ENCODE measurements around the gene TNPO1.
A peak's percentile ranks its signal among the peaks of the same experiment; 100 is the strongest.

DNA sequence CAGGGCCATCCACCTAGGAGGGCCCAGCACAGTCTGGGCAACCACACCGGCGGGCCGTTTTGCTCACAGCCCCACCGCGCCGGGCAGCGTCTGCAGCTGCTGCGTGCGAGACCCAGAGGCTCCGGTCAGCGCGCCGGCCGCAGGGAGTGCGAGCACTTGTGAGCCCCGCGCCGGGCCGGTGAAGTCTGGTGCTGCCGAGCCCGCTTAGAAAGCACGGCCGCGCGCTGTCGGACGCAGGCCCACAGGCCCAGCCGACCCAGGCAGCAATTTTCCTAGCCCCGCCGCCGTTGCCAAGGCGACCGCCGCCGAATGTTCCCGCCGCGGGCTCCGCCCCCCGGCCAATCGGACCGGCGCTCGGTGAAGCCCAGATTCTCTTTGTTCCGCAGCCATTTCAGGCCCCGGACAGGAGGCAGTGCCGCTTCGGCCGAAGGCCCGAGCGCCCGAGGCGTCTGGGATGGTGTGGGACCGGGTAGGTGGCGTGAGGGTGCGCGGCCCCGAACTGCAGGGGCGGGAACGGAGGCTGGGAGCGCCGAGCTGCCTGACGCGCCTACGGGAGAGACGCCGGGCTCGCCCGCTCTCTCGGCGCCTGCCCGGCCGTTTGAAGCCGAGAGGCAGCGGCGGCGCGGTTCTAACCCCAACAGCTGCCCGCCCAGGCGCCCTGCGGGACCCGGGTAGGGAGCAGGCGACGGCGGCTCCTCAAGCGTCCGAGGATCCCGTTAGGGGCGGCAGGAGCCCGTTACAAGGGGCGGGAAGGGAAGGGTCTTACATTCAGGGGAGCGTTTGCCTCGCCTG, at the start of gene TNPO1:
- TF ChIP-seq, protein P1, sequence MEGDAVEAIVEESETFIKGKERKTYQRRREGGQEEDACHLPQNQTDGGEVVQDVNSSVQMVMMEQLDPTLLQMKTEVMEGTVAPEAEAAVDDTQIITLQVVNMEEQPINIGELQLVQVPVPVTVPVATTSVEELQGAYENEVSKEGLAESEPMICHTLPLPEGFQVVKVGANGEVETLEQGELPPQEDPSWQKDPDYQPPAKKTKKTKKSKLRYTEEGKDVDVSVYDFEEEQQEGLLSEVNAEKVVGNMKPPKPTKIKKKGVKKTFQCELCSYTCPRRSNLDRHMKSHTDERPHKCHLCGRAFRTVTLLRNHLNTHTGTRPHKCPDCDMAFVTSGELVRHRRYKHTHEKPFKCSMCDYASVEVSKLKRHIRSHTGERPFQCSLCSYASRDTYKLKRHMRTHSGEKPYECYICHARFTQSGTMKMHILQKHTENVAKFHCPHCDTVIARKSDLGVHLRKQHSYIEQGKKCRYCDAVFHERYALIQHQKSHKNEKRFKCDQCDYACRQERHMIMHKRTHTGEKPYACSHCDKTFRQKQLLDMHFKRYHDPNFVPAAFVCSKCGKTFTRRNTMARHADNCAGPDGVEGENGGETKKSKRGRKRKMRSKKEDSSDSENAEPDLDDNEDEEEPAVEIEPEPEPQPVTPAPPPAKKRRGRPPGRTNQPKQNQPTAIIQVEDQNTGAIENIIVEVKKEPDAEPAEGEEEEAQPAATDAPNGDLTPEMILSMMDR (IDR thresholded peaks at IDR 0.05 in 4 of 5, conservative IDR thresholded peaks at IDR 0.05 in 1 of 5): no peak
- TF ChIP-seq POLR2A (IDR thresholded peaks at IDR 0.05): peak; percentile 96 to 99
